Activated B cell treated with CpG ODN at 0.5 μM for 24 hours (primary cell): Measurements from ENCODE around the gene KIF26B. TPM values are rescaled to one million over a fixed set of nuclear protein-coding genes. Genes with fewer than 3 reads are reported as not detected.

ENCODE experiments used
- ATAC-seq: fragments of 200-7000 bp; cut with Tn5 transposase; one replicate; pipeline ENCODE4 v1.10.0; 2021; ENCODE audit warnings: low read depth, mild to moderate bottlenecking, moderate library complexity
- CTCF ChIA-PET: fragments of 350-600 bp; sonication (Branson Sonifier 250); formaldehyde crosslinking; loops from one replicate; lab custom pipeline; 2021; ENCODE audit warnings: antibody characterized with exemption; lab: Charles Lee
- POLR2A ChIA-PET: fragments of 350-600 bp; sonication (Branson Sonifier 250); formaldehyde crosslinking; loops from one replicate; lab custom pipeline; 2021; ENCODE audit warnings: antibody characterized with exemption; lab: Charles Lee
- DNase-seq: peaks from one replicate; pipeline ENCODE4 v3.0.0; 2022
- H3K27ac Mint-ChIP-seq: one replicate; pipeline ENCODE4 v1.8.0; 2020; ENCODE audit warnings: mixed read lengths
- H3K27me3 Mint-ChIP-seq: one replicate; pipeline ENCODE4 v1.8.0; 2021; ENCODE audit warnings: mixed read lengths
- H3K36me3 Mint-ChIP-seq: one replicate; pipeline ENCODE4 v1.8.0; 2021; ENCODE audit warnings: low read depth, mixed read lengths
- H3K4me1 Mint-ChIP-seq: one replicate; pipeline ENCODE4 v1.8.0; 2021; ENCODE audit warnings: mixed read lengths
- H3K4me3 Mint-ChIP-seq: one replicate; pipeline ENCODE4 v1.8.0; 2020; ENCODE audit warnings: mild to moderate bottlenecking, mixed read lengths
- H3K9me3 Mint-ChIP-seq: one replicate; pipeline ENCODE4 v1.8.0; 2020; ENCODE audit warnings: mixed read lengths
- intact Hi-C: fragments of 100-400 bp; cut with micrococcal nuclease; formaldehyde crosslinking; loops from one replicate; pipeline ENCODE4 v1.15.1; 2024
- total RNA-seq: library from RNA; stranded (reverse); gene quantifications from 2 replicates; pipeline ENCODE4 v1.2.3, GENCODE V29; 2022
- TF ChIP-seq, protein P1 (sequence below): fragments of 200-600 bp; IDR thresholded peaks from one replicate; pipeline ENCODE4 v1.8.0; 2022; ENCODE audit warnings: antibody characterized with exemption, mild to moderate bottlenecking

Gene KIF26B
- total RNA-seq, 1 donor from 2014 or later = 1.7 TPM

- POLR2A ChIA-PET = no interaction called here
Measured at GRCh38 chr1:245483247-245483646, 328.5 kb downstream of the KIF26B start.

GRCh38 chr1:245484176-245484575 lies 329.4 kb downstream of the KIF26B start:
- ChIA-PET POLR2A (no interaction called here), CTCF (no interaction called here)
- Mint-ChIP-seq H3K27ac (no peak overlapping the region), H3K4me1 (no peaks in the 10 kb centered on the region), H3K36me3 (no peaks in the 10 kb centered on the region), H3K4me3 (no peak overlapping the region), H3K27me3 (peaks cover 2% of the 10 kb centered on the region), H3K9me3 (no peaks in the 10 kb centered on the region)
- intact Hi-C loops = no loop called here
- TF ChIP-seq, protein P1, sequence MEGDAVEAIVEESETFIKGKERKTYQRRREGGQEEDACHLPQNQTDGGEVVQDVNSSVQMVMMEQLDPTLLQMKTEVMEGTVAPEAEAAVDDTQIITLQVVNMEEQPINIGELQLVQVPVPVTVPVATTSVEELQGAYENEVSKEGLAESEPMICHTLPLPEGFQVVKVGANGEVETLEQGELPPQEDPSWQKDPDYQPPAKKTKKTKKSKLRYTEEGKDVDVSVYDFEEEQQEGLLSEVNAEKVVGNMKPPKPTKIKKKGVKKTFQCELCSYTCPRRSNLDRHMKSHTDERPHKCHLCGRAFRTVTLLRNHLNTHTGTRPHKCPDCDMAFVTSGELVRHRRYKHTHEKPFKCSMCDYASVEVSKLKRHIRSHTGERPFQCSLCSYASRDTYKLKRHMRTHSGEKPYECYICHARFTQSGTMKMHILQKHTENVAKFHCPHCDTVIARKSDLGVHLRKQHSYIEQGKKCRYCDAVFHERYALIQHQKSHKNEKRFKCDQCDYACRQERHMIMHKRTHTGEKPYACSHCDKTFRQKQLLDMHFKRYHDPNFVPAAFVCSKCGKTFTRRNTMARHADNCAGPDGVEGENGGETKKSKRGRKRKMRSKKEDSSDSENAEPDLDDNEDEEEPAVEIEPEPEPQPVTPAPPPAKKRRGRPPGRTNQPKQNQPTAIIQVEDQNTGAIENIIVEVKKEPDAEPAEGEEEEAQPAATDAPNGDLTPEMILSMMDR = no peak
- ATAC-seq (no peak), DNase-seq (no peak)

More at GRCh38 chr1:245483247-245483646, 328.5 kb downstream of the KIF26B start:
- no peaks in the 10 kb centered on the region for H3K36me3 Mint-ChIP-seq
- no peak overlapping the region for H3K27ac Mint-ChIP-seq
- no peaks in the 10 kb centered on the region for H3K9me3 Mint-ChIP-seq
- H3K4me3 Mint-ChIP-seq = no peak overlapping the region
- CTCF ChIA-PET = no interaction called here
- H3K27me3 Mint-ChIP-seq = peaks cover 3% of the 10 kb centered on the region
- intact Hi-C loops = no loop called here
- H3K4me1 Mint-ChIP-seq = no peaks in the 10 kb centered on the region
- ATAC-seq (no peak), DNase-seq (no peak)
- TF ChIP-seq, protein P1 = no peak

GRCh38 chr1:245485996-245486395 lies 331.2 kb downstream of the KIF26B start:
- Mint-ChIP-seq H3K27ac (no peak overlapping the region), H3K4me1 (no peaks in the 10 kb centered on the region), H3K27me3 (peaks cover 7% of the 10 kb centered on the region), H3K9me3 (no peaks in the 10 kb centered on the region), H3K36me3 (no peaks in the 10 kb centered on the region), H3K4me3 (no peak overlapping the region)
- TF ChIP-seq, protein P1 = no peak
- no peak for ATAC-seq
- no peak for DNase-seq
- POLR2A ChIA-PET = no interaction called here
- intact Hi-C loops = no loop called here
- CTCF ChIA-PET = no interaction called here

GRCh38 chr1:245486775-245487470 lies 332.1 kb downstream of the KIF26B start:
- TF ChIP-seq, protein P1 = no peak
- ChIA-PET POLR2A (no interaction called here), CTCF (no interaction called here)
- no peaks in the 10 kb centered on the region for H3K4me1 Mint-ChIP-seq
- no peak overlapping the region for H3K4me3 Mint-ChIP-seq
- no peak for ATAC-seq
- H3K36me3 Mint-ChIP-seq = no peaks in the 10 kb centered on the region
- H3K9me3 Mint-ChIP-seq = no peaks in the 10 kb centered on the region
- DNase-seq = no peak
- H3K27me3 Mint-ChIP-seq = peaks cover 8% of the 10 kb centered on the region
- no peak overlapping the region for H3K27ac Mint-ChIP-seq
- intact Hi-C loops = no loop called here

DNA sequence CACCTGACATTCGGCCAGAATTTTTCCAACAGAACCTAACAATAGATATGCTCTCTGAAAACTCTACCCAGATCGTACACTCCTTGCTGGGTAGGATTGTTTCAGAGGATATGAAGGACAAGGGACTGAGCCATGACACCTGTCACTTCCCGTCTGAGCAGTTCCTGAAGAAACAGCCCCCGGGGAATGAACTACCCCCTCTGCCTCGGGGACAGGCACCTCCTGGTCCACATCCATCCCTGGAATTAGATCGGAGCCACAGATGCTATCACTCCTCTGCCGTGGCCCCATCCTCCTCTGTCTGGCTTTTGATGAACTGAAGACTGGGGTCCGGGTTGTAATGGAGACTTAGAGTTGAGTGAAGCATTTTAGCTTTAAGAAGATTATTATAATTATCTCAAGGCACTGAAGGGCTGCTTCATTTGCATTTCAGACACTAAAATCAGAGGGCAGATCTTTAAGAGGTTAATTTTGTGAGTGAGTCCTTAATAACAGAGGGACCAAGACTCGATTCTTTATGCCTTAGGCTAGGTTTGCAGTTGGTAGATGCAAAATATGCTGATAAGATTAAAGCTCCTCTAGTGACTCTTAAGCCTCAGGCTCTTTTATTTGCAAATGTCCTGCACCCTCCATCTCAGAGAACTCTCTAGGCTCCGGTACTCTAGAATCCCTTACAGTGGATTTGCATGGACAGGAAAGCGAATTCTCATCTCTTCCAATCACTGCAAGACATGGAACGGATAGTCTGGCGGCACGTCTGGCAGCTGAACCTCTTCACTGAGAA lies 333.8 kb downstream of the KIF26B start:
- H3K4me1 Mint-ChIP-seq = no peaks in the 10 kb centered on the region
- peaks cover 12% of the 10 kb centered on the region for H3K27me3 Mint-ChIP-seq
- no peak overlapping the region for H3K4me3 Mint-ChIP-seq
- H3K36me3 Mint-ChIP-seq = no peaks in the 10 kb centered on the region
- no peaks in the 10 kb centered on the region for H3K9me3 Mint-ChIP-seq
- intact Hi-C loops = no loop called here
- ATAC-seq = no peak
- no peak for DNase-seq
- ChIA-PET POLR2A (interaction anchor here (0.7 kb wide), 1 partner anchor 335 kb away, joined by 6 read pairs; no protein-coding TSS in a partner anchor), CTCF (no interaction called here)
- TF ChIP-seq, protein P1 = no peak
- H3K27ac Mint-ChIP-seq = no peak overlapping the region
